ENCODE results near the gene UBXN2A. TPM values are rescaled to one million over a fixed set of nuclear protein-coding genes. Genes with fewer than 3 reads are reported as not detected.
A peak's percentile ranks its signal among the peaks of the same experiment; 100 is the strongest.

Gene UBXN2A
- total and polyA plus RNA-seq, 8 donors: 2.4 to 9.0 (median 4.8) TPM

GRCh38 chr2:23915327-23915726, 24.9 kb upstream of the UBXN2A start:
- ATAC-seq (peak in 1 of 4 donors; percentile 21), DNase-seq (no peak), FAIRE-seq (no peak)
- H3K4me1 ChIP-seq: peaks cover 0 to 9% (median 0%) of the 10 kb centered on the region in 3 donors
- H3K9me3 ChIP-seq: no peaks in the 10 kb centered on the region
- H3K27me3 ChIP-seq: no peaks in the 10 kb centered on the region
- 73 to 85% methylated on average over 7 of the region's 7 CpGs for WGBS, 2 donors
- no peak overlapping the region for H3K4me3 ChIP-seq
- no peaks in the 10 kb centered on the region for H3K36me3 ChIP-seq
- no peak for TF ChIP-seq CTCF (IDR thresholded peaks at IDR 0.05)
- intact Hi-C loops (cut with DNase I): no loop called here
- H3K27ac ChIP-seq: no peak overlapping the region

- intact Hi-C loops (cut with DNase I): no loop called here
- no peak overlapping the region for H3K27ac ChIP-seq
- no peaks in the 10 kb centered on the region for H3K9me3 ChIP-seq
- DNase-seq: no peak
- 82 to 84% methylated on average over 3 of the region's 3 CpGs for WGBS, 2 donors
- no peak overlapping the region for H3K4me3 ChIP-seq
- no peak for TF ChIP-seq CTCF (IDR thresholded peaks at IDR 0.05)
- H3K4me1 ChIP-seq: peaks cover 0 to 9% (median 6%) of the 10 kb centered on the region in 3 donors
- no peak for FAIRE-seq
- H3K27me3 ChIP-seq: no peaks in the 10 kb centered on the region
- no peaks in the 10 kb centered on the region for H3K36me3 ChIP-seq
- ATAC-seq: no peak
These were observed 23.4 kb upstream of the UBXN2A start for GRCh38 chr2:23916727-23917405.

GRCh38 chr2:23918837-23919489, 21.3 kb upstream of the UBXN2A start:
- DNase-seq (no peak), ATAC-seq (no peak), FAIRE-seq (no peak)
- H3K4me3 ChIP-seq: no peak overlapping the region
- intact Hi-C loops (cut with DNase I): no loop called here
- peaks cover 0 to 9% (median 6%) of the 10 kb centered on the region in 3 donors for H3K4me1 ChIP-seq
- TF ChIP-seq CTCF (IDR thresholded peaks at IDR 0.05): no peak
- no peaks in the 10 kb centered on the region for H3K27me3 ChIP-seq
- no peak overlapping the region for H3K27ac ChIP-seq
- no peaks in the 10 kb centered on the region for H3K9me3 ChIP-seq
- 91 to 93% methylated on average over 8 of the region's 8 CpGs for WGBS, 2 donors
- no peaks in the 10 kb centered on the region for H3K36me3 ChIP-seq

GRCh38 chr2:23924589-23925359, 15.5 kb upstream of the UBXN2A start:
- FAIRE-seq: no peak
- DNase-seq: no peak
- no peak for ATAC-seq
- H3K9me3 ChIP-seq: no peaks in the 10 kb centered on the region
- intact Hi-C loops (cut with DNase I): no loop called here
- H3K36me3 ChIP-seq: no peaks in the 10 kb centered on the region
- H3K4me3 ChIP-seq: peak overlapping the region in 2 of 4 donors; percentile 92 to 97
- whole genome bisulfite sequencing, 2 donors: 12 to 20% methylated on average over 7 of the region's 7 CpGs
- H3K27me3 ChIP-seq: no peaks in the 10 kb centered on the region
- peaks cover 4 to 29% (median 15%) of the 10 kb centered on the region in 3 donors for H3K4me1 ChIP-seq
- no peak overlapping the region for H3K27ac ChIP-seq
- TF ChIP-seq CTCF (IDR thresholded peaks at IDR 0.05): no peak

All from pancreas (tissue), 10 donors.